Peyer's patch (tissue), 4 donors: ENCODE data around the gene HOXA11. TPM values are rescaled to one million over a fixed set of nuclear protein-coding genes. Genes with fewer than 3 reads are reported as not detected.

Experiments
- DNase-seq, 3 donors: peaks; one replicate each; pipeline ENCODE4 v3.0.0-alpha.2; 2017 to 2019
- H3K27ac ChIP-seq, 4 donors: fragments of 200-600 bp; sonication (generic); one replicate each; pipeline ENCODE4 v1.5.1; 2016 to 2019
- H3K27me3 ChIP-seq, 2 donors: fragments of 200-600 bp; sonication (generic); one replicate each; pipeline ENCODE4 v1.5.1; 2019
- H3K36me3 ChIP-seq, 3 donors: fragments of 200-600 bp; sonication (generic); one replicate each; pipeline ENCODE4 v1.5.1; 2016 to 2019
- H3K4me1 ChIP-seq, 4 donors: fragments of 200-600 bp; sonication (generic); one replicate each; pipeline ENCODE4 v1.5.1; 2016 to 2019
- H3K4me3 ChIP-seq, 4 donors: fragments of 200-600 bp; sonication (generic); 1 replicate in 3 of 4; 2 replicates in 1 of 4; pipeline ENCODE4 v1.5.1; 2016 to 2019; ENCODE audit warnings: mild to moderate bottlenecking in 1 of 4
- H3K9me3 ChIP-seq, 4 donors: fragments of 200-600 bp; sonication (generic); one replicate each; pipeline ENCODE4 v1.5.1; 2016 to 2019; ENCODE audit warnings: mild to moderate bottlenecking in 1 of 4
- CTCF ChIP-seq, 6 experiments: fragments of 450-650 bp in 4 of 6; fragments of 200-600 bp in 2 of 6; sonication (generic) in 1 of 6; IDR thresholded peaks; one replicate each; pipeline ENCODE4 v1.5.1; 2017 to 2019; ENCODE audit warnings: antibody characterized with exemption in 6 of 6, mild to moderate bottlenecking in 3 of 6, moderate library complexity in 1 of 6
- POLR2A ChIP-seq, 2 donors: fragments of 450-650 bp; IDR thresholded peaks; one replicate each; pipeline ENCODE4 v1.5.1; 2017; ENCODE audit warnings: antibody characterized with exemption in 2 of 2, mild to moderate bottlenecking in 2 of 2, moderate library complexity in 2 of 2
- total RNA-seq, 4 donors: library from RNA; depleted of rRNA; stranded (reverse); fragments of >200 nt; gene quantifications; one replicate each; pipeline ENCODE4 v1.1.0, GENCODE V29; 2016

The HOXA11 gene
- total RNA-seq, 4 donors from 2014 or later: not detected

GRCh38 chr7:27165089-27165995 is 19.7 kb downstream of the HOXA11 start, which contains the start of gene HOXA9:
Gene HOXA9 (minus strand): TSS chr7:27165537. CDS start chr7:27165457, 80 bp downstream.
- peaks cover 0 to 27% (median 9%) of the 10 kb centered on the region in 4 donors for H3K4me1 ChIP-seq
- peaks cover 0 to 18% of the 10 kb centered on the region in 2 donors for H3K27me3 ChIP-seq
- peaks cover 0 to 13% (median 0%) of the 10 kb centered on the region in 4 donors for H3K9me3 ChIP-seq
- no peaks in the 10 kb centered on the region for H3K36me3 ChIP-seq
- TF ChIP-seq CTCF (IDR thresholded peaks at IDR 0.05) (peak in 2 of 6 experiments; percentile 23 to 28), POLR2A (IDR thresholded peaks at IDR 0.05) (peak; percentile 68 to 86)
- peak; percentile 48 to 94 (median 91) for DNase-seq
- peak within 1 kb of the TSS; percentile 57 to 89 (median 77) for H3K27ac ChIP-seq
- H3K4me3 ChIP-seq: peak within 1 kb of the TSS; percentile 32 to 81 (median 58)

- peak overlapping the region; percentile 32 to 81 (median 58) for H3K4me3 ChIP-seq
- peaks cover 0 to 12% of the 10 kb centered on the region in 2 donors for H3K27me3 ChIP-seq
- H3K9me3 ChIP-seq: peaks cover 0 to 13% (median 0%) of the 10 kb centered on the region in 4 donors
- peak in 2 of 3 donors; percentile 66 to 82 for DNase-seq
- H3K27ac ChIP-seq: peak overlapping the region; percentile 57 to 89 (median 77)
- TF ChIP-seq CTCF (IDR thresholded peaks at IDR 0.05) (peak in 3 of 6 experiments; percentile 6 to 31 (median 30)), POLR2A (IDR thresholded peaks at IDR 0.05) (no peak)
- no peaks in the 10 kb centered on the region for H3K36me3 ChIP-seq
- H3K4me1 ChIP-seq: peaks cover 0 to 31% (median 9%) of the 10 kb centered on the region in 4 donors
Observed at GRCh38 chr7:27164367-27165088, 20.5 kb downstream of the HOXA11 start.

GRCh38 chr7:27164045-27164366 is 21.0 kb downstream of the HOXA11 start:
- Histone ChIP-seq H3K4me1 (peaks cover 0 to 31% (median 9%) of the 10 kb centered on the region in 4 donors), H3K9me3 (peaks cover 0 to 13% (median 0%) of the 10 kb centered on the region in 4 donors), H3K27me3 (peaks cover 0 to 10% of the 10 kb centered on the region in 2 donors), H3K36me3 (no peaks in the 10 kb centered on the region), H3K27ac (peak overlapping the region; percentile 57 to 89 (median 77)), H3K4me3 (peak overlapping the region; percentile 32 to 81 (median 58))
- TF ChIP-seq POLR2A (IDR thresholded peaks at IDR 0.05) (no peak), CTCF (IDR thresholded peaks at IDR 0.05) (no peak)
- no peak for DNase-seq

GRCh38 chr7:27163288-27164044 is 21.6 kb downstream of the HOXA11 start:
- TF ChIP-seq POLR2A (IDR thresholded peaks at IDR 0.05) (no peak), CTCF (IDR thresholded peaks at IDR 0.05) (no peak)
- DNase-seq: peak in 2 of 3 donors; percentile 46 to 53
- Histone ChIP-seq H3K27ac (peak overlapping the region; percentile 10 to 89 (median 77)), H3K36me3 (no peaks in the 10 kb centered on the region), H3K27me3 (peaks cover 0 to 9% of the 10 kb centered on the region in 2 donors), H3K9me3 (peaks cover 0 to 13% (median 0%) of the 10 kb centered on the region in 4 donors), H3K4me1 (peaks cover 0 to 31% (median 9%) of the 10 kb centered on the region in 4 donors), H3K4me3 (peak overlapping the region; percentile 3 to 81 (median 58))
